Measurements from ENCODE around the gene VAV3. TPM values are rescaled to one million over a fixed set of nuclear protein-coding genes. Genes with fewer than 3 reads are reported as not detected.

Gene VAV3
- polyA plus RNA-seq, 3 donors = 5.4 to 9.2 (median 9.0) TPM

- no peak for TF ChIP-seq CTCF (IDR thresholded peaks at IDR 0.05)
- H3K9ac ChIP-seq (ENCODE audit: insufficient read depth, low read length, poor library complexity, severe bottlenecking) = no peak overlapping the region
- peaks cover 12% of the 10 kb centered on the region for H4K20me1 ChIP-seq (ENCODE audit: insufficient read depth, low read length)
- Mint-ChIP-seq H3K27ac (peak overlapping the region in 5 of 7 donors; percentile 3 to 94 (median 93)), H3K36me3 (peaks cover 7 to 13% of the 10 kb centered on the region in 2 donors), H3K4me1 (peaks cover 92% of the 10 kb centered on the region), H3K9me3 (peaks cover 0 to 2% (median 0%) of the 10 kb centered on the region in 7 donors), H3K4me3 (no peak overlapping the region), H3K27me3 (ENCODE audit: low read depth in 3 of 3) (no peaks in the 10 kb centered on the region)
- intact Hi-C loops (cut with micrococcal nuclease) = loop anchor here in 1 of 2 donors (5.0 kb wide), 2 partner anchors 62 to 113 kb away; no protein-coding TSS in a partner anchor
- H3K27ac ChIP-seq (ENCODE audit: low read depth in 1 of 2, low read length in 2 of 2) = peak overlapping the region in 1 of 2 donors; percentile 92
- H3K9me3 ChIP-seq (replicated peaks in 1 of 2; ENCODE audit: control insufficient read depth in 1 of 2, insufficient read depth in 1 of 2, low read length in 2 of 2) = no peaks in the 10 kb centered on the region
- DNase-seq = no peak
- H3K36me3 ChIP-seq (replicated peaks in 1 of 2; ENCODE audit: control insufficient read depth in 1 of 2, insufficient read depth in 2 of 2, low read length in 2 of 2) = no peaks in the 10 kb centered on the region
- no CpG with 5 or more reads among the region's 3 CpGs for WGBS (ENCODE audit: insufficient coverage)
- peaks cover 68% of the 10 kb centered on the region for H3K79me2 ChIP-seq (ENCODE audit: insufficient read depth, low read length)
- H3K4me3 ChIP-seq (replicated peaks in 1 of 3; ENCODE audit: low read depth in 2 of 3, low read length in 3 of 3) = no peak overlapping the region
- peaks cover 87 to 94% of the 10 kb centered on the region in 2 donors for H3K4me1 ChIP-seq (ENCODE audit: control insufficient read depth in 1 of 2, insufficient read depth in 2 of 2, low read length in 2 of 2)
- H3K27me3 ChIP-seq (ENCODE audit: control insufficient read depth in 2 of 2, insufficient read depth in 2 of 2, low read length in 2 of 2) = no peaks in the 10 kb centered on the region
- H2AFZ ChIP-seq (ENCODE audit: insufficient read depth, low read depth, low read length, poor library complexity, severe bottlenecking) = no peak overlapping the region
- H3K4me2 ChIP-seq (replicated peaks; ENCODE audit: extremely low read depth, low read length, poor library complexity, severe bottlenecking) = no peak overlapping the region
Measured at GRCh38 chr1:107939256-107939655, 25.7 kb downstream of the VAV3 start.

- Mint-ChIP-seq H3K4me1 (peaks cover 71% of the 10 kb centered on the region), H3K27me3 (ENCODE audit: low read depth in 3 of 3) (no peaks in the 10 kb centered on the region), H3K4me3 (peak overlapping the region; percentile 53 to 80), H3K27ac (peak overlapping the region; percentile 95 to 99 (median 98)), H3K9me3 (peaks cover 0 to 2% (median 0%) of the 10 kb centered on the region in 7 donors), H3K36me3 (peaks cover 7 to 13% of the 10 kb centered on the region in 2 donors)
- H2AFZ ChIP-seq (ENCODE audit: insufficient read depth, low read depth, low read length, poor library complexity, severe bottlenecking) = no peak overlapping the region
- H3K27ac ChIP-seq (ENCODE audit: low read depth in 1 of 2, low read length in 2 of 2) = peak overlapping the region; percentile 78 to 95
- peak; percentile 86 to 95 (median 94) for DNase-seq
- H3K4me2 ChIP-seq (replicated peaks; ENCODE audit: extremely low read depth, low read length, poor library complexity, severe bottlenecking) = peak overlapping the region; percentile 59
- peaks cover 16% of the 10 kb centered on the region for H4K20me1 ChIP-seq (ENCODE audit: insufficient read depth, low read length)
- H3K36me3 ChIP-seq (replicated peaks in 1 of 2; ENCODE audit: control insufficient read depth in 1 of 2, insufficient read depth in 2 of 2, low read length in 2 of 2) = no peaks in the 10 kb centered on the region
- H3K4me3 ChIP-seq (replicated peaks in 1 of 3; ENCODE audit: low read depth in 2 of 3, low read length in 3 of 3) = peak overlapping the region in 2 of 3 experiments; percentile 27 to 56
- H3K4me1 ChIP-seq (ENCODE audit: control insufficient read depth in 1 of 2, insufficient read depth in 2 of 2, low read length in 2 of 2) = peaks cover 69 to 75% of the 10 kb centered on the region in 2 donors
- intact Hi-C loops (cut with micrococcal nuclease) = loop anchor here in 1 of 2 donors (5.0 kb wide), 2 partner anchors 59 to 116 kb away; no protein-coding TSS in a partner anchor
- peaks cover 74% of the 10 kb centered on the region for H3K79me2 ChIP-seq (ENCODE audit: insufficient read depth, low read length)
- H3K9me3 ChIP-seq (replicated peaks in 1 of 2; ENCODE audit: control insufficient read depth in 1 of 2, insufficient read depth in 1 of 2, low read length in 2 of 2) = no peaks in the 10 kb centered on the region
- TF ChIP-seq CTCF (IDR thresholded peaks at IDR 0.05) = no peak
- H3K27me3 ChIP-seq (ENCODE audit: control insufficient read depth in 2 of 2, insufficient read depth in 2 of 2, low read length in 2 of 2) = no peaks in the 10 kb centered on the region
- H3K9ac ChIP-seq (ENCODE audit: insufficient read depth, low read length, poor library complexity, severe bottlenecking) = peak overlapping the region; percentile 58
- WGBS (ENCODE audit: insufficient coverage) = 0% methylated on average over 4 of the region's 10 CpGs
Measured at GRCh38 chr1:107936498-107937481, 28.2 kb downstream of the VAV3 start.

Data from CD14-positive monocyte (primary cell).